Rectal smooth muscle tissue (tissue), 1 donor: Measurements from ENCODE around the gene LONRF3.

Experiments
- H3K27ac ChIP-seq: one replicate; pipeline ENCODE4 v1.7.0; 2013; ENCODE audit warnings: low read depth, low read length, inconsistent platforms
- H3K27me3 ChIP-seq: one replicate; pipeline ENCODE4 v1.7.0; 2013; ENCODE audit warnings: low read length; ENCODE audit not compliant: control insufficient read depth, insufficient read depth
- H3K36me3 ChIP-seq: one replicate; pipeline ENCODE4 v1.7.0; 2013; ENCODE audit warnings: low read length; ENCODE audit not compliant: control insufficient read depth, insufficient read depth
- H3K4me1 ChIP-seq: one replicate; pipeline ENCODE4 v1.7.0; 2013; ENCODE audit warnings: low read length; ENCODE audit not compliant: control insufficient read depth, insufficient read depth
- H3K4me3 ChIP-seq: one replicate; pipeline ENCODE4 v1.7.0; 2013; ENCODE audit warnings: low read length
- H3K9ac ChIP-seq: one replicate; pipeline ENCODE4 v1.7.0; 2013; ENCODE audit warnings: low read length

LONRF3 gene

GRCh38 chrX:119062750-119063374, 88.4 kb downstream of the LONRF3 start:
- Histone ChIP-seq H3K27me3 (no peaks in the 10 kb centered on the region), H3K36me3 (no peaks in the 10 kb centered on the region), H3K4me3 (no peak overlapping the region), H3K4me1 (no peaks in the 10 kb centered on the region), H3K9ac (no peak overlapping the region), H3K27ac (no peak overlapping the region)

DNA sequence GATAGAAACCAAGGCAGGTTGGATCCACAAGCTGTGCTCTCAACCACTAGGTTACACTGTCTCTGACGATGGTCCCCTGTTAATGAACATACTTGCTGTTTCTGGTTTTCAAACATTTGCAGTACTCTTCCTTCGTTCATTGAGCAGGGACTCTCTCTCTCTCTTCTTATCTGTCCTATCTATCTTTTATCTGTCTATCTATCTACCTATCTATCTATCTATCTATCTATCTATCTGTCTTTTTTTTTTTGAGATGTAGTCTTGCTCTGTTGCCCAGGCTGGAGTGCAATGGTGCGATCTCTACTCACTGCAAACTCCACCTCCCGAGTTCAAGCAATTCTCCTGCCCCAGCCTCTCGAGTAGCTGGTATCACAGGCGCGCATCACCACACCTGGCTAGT, 89.0 kb downstream of the LONRF3 start:
- Histone ChIP-seq H3K9ac (no peak overlapping the region), H3K36me3 (no peaks in the 10 kb centered on the region), H3K27ac (no peak overlapping the region), H3K27me3 (no peaks in the 10 kb centered on the region), H3K4me1 (no peaks in the 10 kb centered on the region), H3K4me3 (no peak overlapping the region)

DNA sequence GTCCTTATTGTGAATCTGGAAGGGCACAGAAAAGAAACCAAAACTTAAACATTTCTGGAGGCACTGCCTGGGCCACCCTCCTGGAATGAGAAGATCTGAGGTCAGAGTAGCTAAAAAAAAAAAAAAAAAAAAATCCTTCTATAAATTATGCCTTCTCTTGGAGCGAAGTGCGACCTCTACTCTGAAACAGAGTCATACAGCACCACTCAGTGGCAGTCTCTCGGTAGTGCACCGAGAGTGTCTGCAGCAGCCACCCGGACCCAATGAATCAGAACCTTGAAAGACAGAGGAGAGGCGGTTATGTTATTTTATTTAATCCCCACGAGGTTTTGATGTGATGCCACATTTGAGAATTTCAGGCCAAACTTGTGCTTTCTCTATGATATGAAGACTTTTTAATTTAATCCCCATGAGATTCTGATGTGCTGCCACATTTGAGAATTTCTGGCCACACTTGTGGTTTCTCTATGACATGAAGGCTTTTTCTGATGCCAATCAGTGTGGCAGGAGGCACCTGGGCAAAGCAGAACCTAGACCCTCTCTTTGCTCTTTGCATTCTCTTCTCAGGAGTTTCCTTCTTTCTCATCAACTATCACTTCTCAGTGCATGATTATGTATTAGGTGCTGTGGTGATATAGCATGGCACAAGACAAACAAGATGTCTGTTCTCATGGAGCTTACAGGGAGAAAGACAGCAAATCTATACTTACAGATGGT, 92.8 kb downstream of the LONRF3 start:
- Histone ChIP-seq H3K4me1 (no peaks in the 10 kb centered on the region), H3K9ac (no peak overlapping the region), H3K27ac (no peak overlapping the region), H3K27me3 (no peaks in the 10 kb centered on the region), H3K4me3 (no peak overlapping the region), H3K36me3 (no peaks in the 10 kb centered on the region)
